Fibroblast of mammary gland (primary cell): ENCODE measurements around the gene CENPP.

Source experiments
- DNase-seq: peaks from one replicate; pipeline ENCODE4 v3.0.0-alpha.2; 2010; ENCODE audit warnings: low read depth
- H3K4me3 ChIP-seq: 2 replicates; pipeline ENCODE4 v1.5.1; 2011; ENCODE audit warnings: low read depth, mild to moderate bottlenecking, low read length, moderate library complexity; ENCODE audit not compliant: control insufficient read depth
- CTCF ChIP-seq: conservative IDR thresholded peaks from 2 replicates; pipeline ENCODE4 v1.5.1; 2011; ENCODE audit warnings: low read depth, low read length, inconsistent platforms; ENCODE audit not compliant: control insufficient read depth, insufficient read depth

The CENPP gene

GRCh38 chr9:92550765-92551164 lies 225.0 kb downstream of the CENPP start:
- no peak for DNase-seq
- TF ChIP-seq CTCF = no peak
- H3K4me3 ChIP-seq = no peak overlapping the region

- no peak overlapping the region for H3K4me3 ChIP-seq
- no peak for TF ChIP-seq CTCF
- DNase-seq = no peak
Observed at GRCh38 chr9:92558612-92559374, 233.0 kb downstream of the CENPP start.

GRCh38 chr9:92561374-92562330 lies 235.9 kb downstream of the CENPP start:
- peak; percentile 71 for DNase-seq
- TF ChIP-seq CTCF = no peak

GRCh38 chr9:92562461-92562967 lies 236.8 kb downstream of the CENPP start:
- peak; percentile 73 for DNase-seq
- H3K4me3 ChIP-seq = no peak overlapping the region
- TF ChIP-seq CTCF = no peak

More at GRCh38 chr9:92561374-92562330, 235.9 kb downstream of the CENPP start:
- H3K4me3 ChIP-seq = no peak overlapping the region

- no peak for DNase-seq
Observed at GRCh38 chr9:92563116-92564100, 237.7 kb downstream of the CENPP start.

More at GRCh38 chr9:92563116-92564100, 237.7 kb downstream of the CENPP start:
- H3K4me3 ChIP-seq = no peak overlapping the region
- TF ChIP-seq CTCF = no peak
